Occipital lobe (tissue), 2 donors: ENCODE results near the gene SETD3. TPM values are rescaled to one million over a fixed set of nuclear protein-coding genes. Genes with fewer than 3 reads are reported as not detected.

Experiments used
- DNase-seq: peaks from one replicate; lab custom pipeline; 2025; lab: John Stamatoyannopoulos, UW
- total RNA-seq: library from RNA; depleted of rRNA; stranded (reverse); fragments of >200 nt; gene quantifications from one replicate; pipeline ENCODE4 v1.2.3, GENCODE V29; 2014

The SETD3 gene
- total RNA-seq, 1 donor from 2014 or later: 78.8 TPM

DNA sequence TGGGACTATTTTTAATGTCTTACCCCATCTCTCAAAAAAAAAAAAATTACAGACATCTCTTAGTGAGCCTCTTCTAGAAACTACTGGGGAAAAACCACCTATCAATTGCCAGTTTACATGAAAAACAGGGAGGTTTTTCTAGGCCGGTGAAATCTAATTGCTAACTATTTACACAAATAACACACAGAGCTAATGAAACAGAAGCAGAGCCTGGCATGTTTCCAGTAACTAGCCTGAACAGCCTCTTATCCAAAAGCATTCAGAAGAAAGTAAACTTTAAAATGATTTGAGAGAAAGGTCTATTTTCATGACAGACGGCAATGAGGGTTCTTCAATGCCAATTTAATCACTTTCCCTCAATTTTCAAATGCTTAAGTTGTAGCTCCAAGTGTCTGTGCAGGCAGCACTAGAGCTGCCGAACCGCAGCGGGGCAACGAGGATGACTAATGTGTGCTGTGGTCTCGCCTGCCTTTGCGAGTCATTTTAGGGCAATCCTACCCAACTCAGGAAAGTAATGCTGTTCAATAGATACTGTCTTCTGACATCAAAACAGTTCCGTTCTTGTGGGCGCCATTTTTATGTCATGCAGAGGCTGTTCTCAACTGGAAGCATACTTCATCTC lies 84.6 kb downstream of the SETD3 start:
- no peak for DNase-seq

DNA sequence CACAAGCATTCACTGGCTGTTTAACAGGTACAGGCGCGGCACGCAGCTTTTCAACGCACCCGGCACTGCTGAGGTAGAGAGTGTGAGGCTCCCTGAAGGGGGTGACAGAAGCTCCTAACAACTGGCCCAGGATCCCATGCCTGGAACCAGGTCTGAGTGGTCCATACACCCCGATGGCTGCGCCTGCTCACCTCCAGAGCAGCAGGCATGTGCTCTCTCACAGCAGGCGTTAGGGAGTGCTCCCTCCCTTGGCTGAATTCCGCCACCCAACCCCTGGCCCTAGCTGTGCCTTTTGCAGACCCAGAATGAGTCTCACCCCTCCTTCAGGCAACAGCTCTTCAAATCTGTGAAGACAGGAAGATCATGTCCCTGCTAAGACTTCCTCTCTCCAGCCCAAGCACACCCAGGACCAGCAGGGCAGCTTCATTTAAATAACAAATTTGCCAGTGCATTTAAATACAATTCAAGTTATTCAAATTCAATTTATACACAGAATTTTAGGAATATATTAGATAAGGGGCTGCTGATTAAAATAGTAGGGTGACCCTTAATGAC lies 86.0 kb downstream of the SETD3 start:
- no peak for DNase-seq

DNA sequence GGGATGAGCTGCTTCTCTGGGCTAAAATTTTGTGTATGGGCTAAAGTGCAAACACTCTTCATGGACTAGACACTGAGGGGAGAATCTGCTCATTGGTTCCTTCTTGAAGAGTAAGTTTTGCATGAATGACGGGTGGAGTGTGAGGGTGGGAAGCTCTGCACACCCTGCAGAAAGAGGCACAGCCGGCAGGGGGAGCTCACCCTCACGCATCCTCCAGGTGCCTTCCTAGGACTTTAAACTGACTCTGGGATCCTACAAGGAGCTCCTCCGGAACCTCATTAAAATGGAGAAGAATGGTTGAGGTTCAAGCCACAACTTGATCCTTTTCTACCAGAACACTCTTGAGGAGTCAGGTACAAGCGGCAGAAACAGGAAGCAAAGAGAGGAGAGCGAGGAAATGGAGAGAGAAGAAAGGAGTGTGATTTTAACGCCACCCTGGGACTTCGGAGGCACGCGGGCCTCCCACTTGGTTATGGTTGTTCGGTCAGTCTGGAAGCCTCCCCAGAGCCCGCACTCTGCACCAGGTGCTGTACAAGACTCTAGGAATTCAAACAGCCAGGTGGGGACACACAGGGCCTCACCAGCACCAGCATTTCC lies 87.5 kb downstream of the SETD3 start:
- no peak for DNase-seq

DNA sequence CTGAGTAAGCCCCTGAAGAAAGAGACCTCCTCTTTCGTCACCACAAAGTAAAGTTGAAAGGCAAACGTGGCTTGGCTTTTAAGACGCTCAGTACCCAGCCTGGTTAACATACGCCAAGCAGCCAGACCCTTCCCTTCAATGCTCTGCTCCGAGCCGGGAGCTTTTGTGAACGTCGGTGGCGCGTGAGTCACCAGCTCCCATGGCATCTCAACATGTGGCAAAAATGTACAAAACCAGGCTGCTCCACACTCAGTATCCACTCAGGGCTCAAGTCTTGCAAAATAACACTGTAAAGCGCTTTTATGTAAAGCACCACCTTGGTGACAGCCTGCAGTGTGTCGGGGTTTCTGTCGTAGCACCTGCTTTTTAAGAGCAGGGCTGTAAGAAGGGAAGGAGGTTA lies 89.0 kb downstream of the SETD3 start:
- no peak for DNase-seq

DNA sequence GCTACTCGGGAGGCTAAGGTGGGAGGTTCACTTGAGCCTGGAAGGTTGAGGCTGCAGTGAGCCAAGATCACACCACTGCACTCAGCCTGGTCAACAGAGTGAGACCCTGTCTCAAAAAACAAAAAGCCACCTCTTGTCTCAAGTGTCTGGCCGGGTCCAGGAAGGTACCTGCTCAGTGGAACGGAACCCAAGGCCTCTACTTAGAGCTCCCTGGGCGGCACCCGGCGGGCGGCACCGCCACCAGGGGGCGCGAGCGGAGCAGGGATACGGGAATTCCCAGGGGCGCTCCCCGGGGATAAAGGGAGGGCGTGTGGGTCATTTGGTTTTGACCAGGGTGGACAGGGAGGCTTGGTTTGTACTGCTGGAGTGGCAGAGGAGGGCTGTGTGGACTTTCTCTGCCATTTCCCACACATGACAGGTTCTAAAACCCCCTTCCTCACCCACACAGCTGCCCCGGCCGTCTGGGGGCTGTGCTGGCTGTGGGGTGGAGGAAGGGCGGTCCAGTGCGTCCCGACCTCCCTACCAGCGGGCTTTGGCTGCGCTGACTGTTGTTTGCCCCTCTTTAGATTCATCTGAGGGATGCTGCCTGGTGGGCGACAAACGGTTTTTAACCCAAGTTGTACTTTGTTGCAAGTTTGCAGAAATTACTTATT lies 91.4 kb downstream of the SETD3 start:
- DNase-seq: no peak

DNA sequence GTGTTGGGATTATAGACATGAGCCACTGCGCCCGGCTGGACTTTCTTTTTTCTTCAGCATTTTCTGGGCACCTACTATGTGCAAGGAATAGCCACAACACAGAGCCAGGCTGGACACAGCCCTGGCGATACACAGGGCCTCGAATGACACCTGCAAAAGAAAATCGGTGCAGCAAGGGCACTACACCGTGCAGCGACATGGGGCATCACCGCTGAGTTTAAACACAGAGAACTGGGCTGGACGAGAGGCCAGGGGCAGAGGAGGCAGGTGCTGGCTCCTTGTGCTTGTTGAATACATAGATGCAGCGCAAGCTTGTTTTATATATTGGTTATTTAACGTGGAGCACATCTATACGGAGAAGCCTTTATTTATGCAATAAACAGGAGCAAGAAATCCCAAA lies 92.4 kb downstream of the SETD3 start:
- DNase-seq: no peak

GRCh38 chr14:99387880-99388279 lies 92.8 kb downstream of the SETD3 start:
- DNase-seq: no peak

DNA sequence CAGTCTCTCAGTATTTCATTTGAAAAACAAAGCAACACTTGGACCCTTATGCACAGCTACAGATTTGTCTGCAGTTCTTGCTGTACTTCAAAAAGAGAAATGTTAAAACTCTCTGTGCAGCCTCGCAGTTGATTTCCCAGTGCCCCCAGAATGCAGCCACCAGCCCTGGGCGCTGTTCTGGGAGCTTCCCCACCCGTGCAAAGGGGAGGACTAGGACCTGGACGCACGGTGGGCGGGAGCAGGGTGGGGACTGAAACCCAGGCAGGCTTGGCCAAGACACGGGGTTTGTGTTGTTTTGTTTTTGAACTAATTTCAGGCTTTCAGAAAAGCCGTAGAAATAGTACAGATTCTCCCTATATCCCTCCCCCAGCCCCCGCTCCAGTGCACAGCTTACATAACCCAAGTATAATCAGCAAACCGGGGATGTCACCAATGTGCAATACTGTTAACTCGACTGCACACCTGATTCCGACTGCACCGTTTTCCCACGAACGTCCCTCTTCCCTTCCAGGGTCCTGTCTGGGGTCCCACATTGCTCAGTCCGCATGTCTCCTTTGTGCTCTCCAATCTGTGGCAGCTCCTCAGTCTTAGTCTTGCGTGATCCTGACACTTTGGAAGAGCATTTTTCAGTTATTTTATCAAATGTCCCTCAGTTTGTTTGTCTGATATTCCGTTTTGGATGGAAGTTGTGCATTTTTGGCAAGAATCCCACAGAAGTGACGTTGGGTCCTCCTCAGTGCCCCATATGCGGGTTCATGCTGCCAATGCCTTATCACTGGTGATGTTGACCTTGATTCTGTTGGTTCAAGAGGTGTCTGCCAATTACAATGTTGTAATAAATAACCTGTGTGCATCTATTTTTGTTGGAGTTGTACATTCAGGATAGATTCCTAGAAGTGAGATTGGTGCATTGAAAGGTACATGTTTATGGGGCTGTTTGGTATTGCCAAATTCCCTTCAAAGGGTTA lies 95.9 kb downstream of the SETD3 start:
- DNase-seq: no peak

DNA sequence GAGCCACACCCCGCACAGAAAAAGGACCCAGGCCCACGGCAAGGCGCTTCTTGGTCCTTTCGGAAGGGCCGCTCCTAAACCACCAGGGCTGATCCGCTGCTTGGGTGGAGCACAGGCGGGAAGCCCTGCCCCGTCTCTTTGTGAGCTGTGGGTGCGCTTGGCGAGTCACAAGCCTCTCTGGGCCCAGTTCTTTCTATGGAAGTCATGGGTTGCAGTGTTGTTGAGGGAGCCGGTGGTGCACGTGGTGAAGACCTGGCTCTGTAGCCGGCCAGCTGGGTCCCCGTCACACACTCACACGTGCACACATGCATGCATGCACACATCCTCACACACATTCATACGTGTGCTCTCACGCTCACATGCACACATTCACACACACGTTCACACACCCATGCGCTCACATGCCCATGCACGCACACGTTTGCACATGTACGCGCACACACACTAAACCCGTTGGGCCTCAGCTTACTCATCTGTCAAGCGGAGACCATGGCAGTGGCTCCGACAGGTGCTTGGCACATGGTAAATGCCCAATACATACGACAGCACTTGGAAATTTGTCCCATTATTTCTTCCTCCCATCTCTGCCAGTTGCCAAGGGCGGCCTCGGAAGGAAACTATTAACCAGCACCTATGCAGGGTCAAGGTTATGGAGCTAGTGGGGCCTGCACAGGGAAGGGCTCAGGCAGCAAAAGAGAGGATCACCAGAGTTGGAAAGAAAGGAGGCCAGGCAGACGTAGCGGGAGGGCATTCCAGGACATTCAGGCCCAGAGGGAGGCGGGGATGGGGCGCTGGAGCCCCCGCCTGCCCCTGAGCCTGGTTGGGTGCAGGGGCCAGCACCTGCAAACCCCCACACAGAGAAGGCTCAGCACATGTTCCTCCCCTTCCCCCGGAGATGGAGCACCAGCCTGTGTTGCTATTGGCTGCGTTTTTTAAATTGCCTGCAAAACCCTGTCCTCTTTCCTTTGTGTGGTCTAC lies 96.9 kb downstream of the SETD3 start:
- no peak for DNase-seq

GRCh38 chr14:99382781-99383471 lies 97.7 kb downstream of the SETD3 start:
- DNase-seq: no peak

DNA sequence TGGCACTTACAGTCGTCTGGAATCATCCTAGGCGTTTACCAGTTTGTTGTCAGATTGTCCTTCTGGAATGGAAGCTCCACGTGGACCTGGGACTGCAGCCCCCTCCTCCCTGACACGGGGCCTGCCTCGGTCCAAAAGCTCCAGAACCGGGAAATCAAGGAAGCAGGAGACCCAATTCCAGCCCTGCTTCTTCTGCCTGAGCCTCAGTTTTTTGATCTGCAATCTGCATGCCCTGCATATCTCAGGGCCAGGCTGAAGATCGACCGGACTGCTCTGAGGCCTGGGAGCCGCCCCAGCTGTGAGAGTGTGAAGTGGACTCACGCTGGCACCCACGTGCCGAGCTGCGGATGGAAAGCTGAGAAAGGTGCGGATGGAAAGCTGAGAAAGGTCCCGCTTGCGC lies 98.6 kb downstream of the SETD3 start:
- no peak for DNase-seq

DNA sequence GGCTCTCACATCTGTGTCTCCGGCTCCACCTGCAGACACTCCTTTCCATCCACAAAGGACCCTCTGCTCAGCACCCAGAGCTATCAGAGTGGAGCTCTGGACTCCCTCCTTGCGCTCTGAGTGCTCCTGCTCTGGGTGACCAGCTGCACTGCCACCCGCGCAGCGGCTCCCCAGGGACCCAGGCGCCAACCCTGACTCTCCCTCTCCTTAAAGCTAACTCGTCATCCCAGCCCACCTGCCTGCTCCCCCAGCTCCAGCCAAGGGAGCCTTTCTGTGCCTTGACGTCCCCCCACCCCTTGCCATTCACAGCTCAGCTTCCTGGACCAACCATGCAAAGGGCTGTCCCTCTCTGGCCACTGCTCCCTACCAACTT lies 99.0 kb downstream of the SETD3 start:
- no peak for DNase-seq

DNA sequence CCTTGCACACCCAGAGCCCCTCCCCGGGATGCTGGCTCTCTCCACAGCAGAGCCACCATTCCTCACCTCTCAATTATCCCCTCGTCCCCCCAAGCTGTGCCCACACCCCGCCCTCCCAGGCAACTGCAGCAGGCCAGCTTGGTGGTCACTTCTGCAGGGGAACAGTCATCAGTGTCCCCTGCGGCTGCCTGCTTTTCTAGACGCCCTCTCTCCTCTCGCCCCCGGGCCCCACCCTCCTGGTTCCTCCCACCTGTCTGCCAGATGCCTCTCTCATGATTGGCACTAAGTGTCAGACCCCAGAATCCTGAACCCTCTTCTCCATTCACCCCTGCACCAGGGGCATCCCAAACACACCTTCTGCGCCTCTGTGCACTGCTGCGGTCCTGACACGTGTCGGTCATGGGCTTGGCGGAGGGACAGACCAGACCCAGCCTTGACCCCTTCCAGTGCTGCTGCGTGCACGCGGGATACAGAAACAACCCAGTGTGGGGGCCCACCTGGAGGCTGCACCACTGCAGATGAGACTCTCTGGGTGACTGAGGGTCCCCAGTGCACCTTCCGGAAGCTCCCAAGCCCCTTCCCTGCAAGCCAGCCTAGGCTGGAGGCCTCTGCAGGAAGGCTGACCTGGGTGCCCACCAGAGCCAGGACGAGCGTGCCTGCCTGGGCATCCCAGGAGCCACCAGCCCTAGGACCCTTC lies 99.5 kb downstream of the SETD3 start:
- DNase-seq: no peak

- no peak for DNase-seq
These were observed 100.3 kb downstream of the SETD3 start for GRCh38 chr14:99380402-99380801.

- DNase-seq: no peak
These were observed 101.9 kb downstream of the SETD3 start for GRCh38 chr14:99378782-99379214.

DNA sequence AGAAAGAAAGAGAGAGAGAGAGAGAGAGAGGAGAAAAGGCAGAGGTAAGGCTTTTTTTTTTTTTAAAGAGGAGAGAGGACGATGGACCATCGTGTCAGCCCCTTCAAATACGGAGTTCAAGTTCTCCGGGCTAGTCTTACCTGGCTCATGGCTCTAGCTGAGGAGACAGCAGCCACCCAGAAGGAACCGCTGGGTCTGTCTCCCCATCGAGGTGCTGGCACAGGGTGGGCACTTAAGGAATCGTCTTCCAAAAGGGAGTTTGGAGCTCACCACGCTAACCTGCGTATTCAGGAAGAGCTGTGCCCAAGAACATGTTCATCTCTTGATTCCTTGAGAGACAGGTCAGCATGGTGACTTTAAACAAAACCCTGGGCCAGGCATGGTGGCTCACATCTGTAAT lies 102.7 kb downstream of the SETD3 start:
- DNase-seq: no peak

DNA sequence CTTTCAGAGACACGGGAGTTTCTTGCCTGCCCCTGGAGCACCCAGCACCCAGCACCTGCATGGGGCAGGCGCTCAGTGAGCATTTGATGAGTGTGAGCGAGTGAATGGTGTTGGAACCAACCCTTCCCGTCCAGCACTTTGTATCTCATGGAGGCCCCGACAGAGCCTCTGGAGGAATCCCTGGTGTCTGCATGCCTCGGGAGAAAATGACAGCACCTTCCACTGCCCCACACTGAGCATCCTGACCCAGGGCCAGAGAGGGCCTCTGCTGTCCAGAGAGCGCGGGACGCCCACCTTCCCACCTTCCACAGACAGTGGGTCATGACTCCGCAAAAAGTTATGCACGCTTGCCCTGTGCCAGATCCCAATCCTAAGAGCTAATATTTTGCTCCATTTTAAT lies 105.7 kb downstream of the SETD3 start:
- DNase-seq: no peak

- DNase-seq: no peak
These were observed 116.9 kb downstream of the SETD3 start for GRCh38 chr14:99363616-99364290.

GRCh38 chr14:99363051-99363450 lies 117.6 kb downstream of the SETD3 start:
- no peak for DNase-seq
